HG03571 (cell line): ENCODE measurements around the gene HOXA2.

Experiments
- ATAC-seq: cut with Tn5 transposase; IDR thresholded peaks from one replicate; pipeline ENCODE4 v1.9.1; 2021; ENCODE audit not compliant: unreplicated experiment

HOXA2 gene

GRCh38 chr7:27141923-27142579, 39.6 kb upstream of the HOXA2 start:
- ATAC-seq = no peak

- ATAC-seq = no peak
These were observed 38.8 kb upstream of the HOXA2 start for GRCh38 chr7:27141137-27141922.

- no peak for ATAC-seq
These were observed 37.8 kb upstream of the HOXA2 start for GRCh38 chr7:27140126-27140857.

- no peak for ATAC-seq
These were observed 37.0 kb upstream of the HOXA2 start for GRCh38 chr7:27139334-27140125.

GRCh38 chr7:27138985-27139333, 36.5 kb upstream of the HOXA2 start:
- ATAC-seq = no peak

- no peak for ATAC-seq
These were observed 36.0 kb upstream of the HOXA2 start for GRCh38 chr7:27138472-27138871.

GRCh38 chr7:27137640-27138315, 35.3 kb upstream of the HOXA2 start:
- no peak for ATAC-seq

- ATAC-seq = no peak
These were observed 31.9 kb upstream of the HOXA2 start for GRCh38 chr7:27134392-27134791.

- ATAC-seq = no peak
These were observed 31.1 kb upstream of the HOXA2 start for GRCh38 chr7:27133409-27134231.

GRCh38 chr7:27132978-27133377, 30.5 kb upstream of the HOXA2 start:
- no peak for ATAC-seq

- no peak for ATAC-seq
These were observed 29.7 kb upstream of the HOXA2 start for GRCh38 chr7:27132214-27132613.

- no peak for ATAC-seq
These were observed 28.9 kb upstream of the HOXA2 start for GRCh38 chr7:27131390-27131819.

GRCh38 chr7:27130540-27131389, 28.3 kb upstream of the HOXA2 start, which contains the start of gene HOXA4:
Gene HOXA4, minus strand, starts transcription at chr7:27130757. Its CDS starts 24 bp downstream, at chr7:27130733.
- ATAC-seq = no peak

GRCh38 chr7:27129729-27130539, 27.5 kb upstream of the HOXA2 start:
- ATAC-seq = no peak

GRCh38 chr7:27128776-27129728, 26.6 kb upstream of the HOXA2 start:
- ATAC-seq = no peak

- ATAC-seq = no peak
These were observed 25.6 kb upstream of the HOXA2 start for GRCh38 chr7:27128034-27128433.
